ENCODE results near the gene GALNT15. TPM values are rescaled to one million over a fixed set of nuclear protein-coding genes. Genes with fewer than 3 reads are reported as not detected.
A peak's percentile ranks its signal among the peaks of the same experiment; 100 is the strongest.

GALNT15 gene
- total and polyA plus RNA-seq, 12 donors: 0.55 to 30.5 (median 4.3) TPM

GRCh38 chr3:16236030-16236639 is 61.7 kb downstream of the GALNT15 start:
- no peak for DNase-seq
- no peak overlapping the region for H3K4me3 ChIP-seq
- ATAC-seq: no peak
- no peak overlapping the region for H3K27ac ChIP-seq
- H3K27me3 ChIP-seq: no peaks in the 10 kb centered on the region
- WGBS, 2 donors: 90 to 93% methylated on average over 4 of the region's 4 CpGs
- H3K4me1 ChIP-seq: peaks cover 0 to 33% (median 22%) of the 10 kb centered on the region in 9 donors
- TF ChIP-seq CTCF (IDR thresholded peaks at IDR 0.05): no peak
- no peaks in the 10 kb centered on the region for H3K36me3 ChIP-seq
- H3K9me3 ChIP-seq: no peaks in the 10 kb centered on the region
- intact Hi-C loops (cut with DNase I): loop anchor here in 1 of 10 donors (5.0 kb wide), 1 partner anchor 404 kb away; no protein-coding TSS in a partner anchor

- H3K4me1 ChIP-seq: peaks cover 0 to 33% (median 22%) of the 10 kb centered on the region in 9 donors
- intact Hi-C loops (cut with DNase I): loop anchor here in 1 of 10 donors (5.0 kb wide), 1 partner anchor 405 kb away; no protein-coding TSS in a partner anchor
- ATAC-seq: peak; percentile 32 to 85 (median 58)
Measured at GRCh38 chr3:16236856-16237393, 62.4 kb downstream of the GALNT15 start.

GRCh38 chr3:16239086-16239770 is 64.7 kb downstream of the GALNT15 start:
- no peaks in the 10 kb centered on the region for H3K27me3 ChIP-seq
- DNase-seq (no peak), ATAC-seq (peak in 1 of 8 donors; percentile 23)
- no peaks in the 10 kb centered on the region for H3K9me3 ChIP-seq
- no peaks in the 10 kb centered on the region for H3K36me3 ChIP-seq
- no peak overlapping the region for H3K4me3 ChIP-seq
- peaks cover 0 to 42% (median 31%) of the 10 kb centered on the region in 9 donors for H3K4me1 ChIP-seq
- peak overlapping the region in 1 of 10 donors; percentile 49 for H3K27ac ChIP-seq
- WGBS, 2 donors: 40 to 52% methylated on average over 3 of the region's 3 CpGs
- no peak for TF ChIP-seq CTCF (IDR thresholded peaks at IDR 0.05)
- intact Hi-C loops (cut with DNase I): loop anchor here in 1 of 10 donors (5.0 kb wide), 1 partner anchor 407 kb away; no protein-coding TSS in a partner anchor

More at GRCh38 chr3:16236856-16237393, 62.4 kb downstream of the GALNT15 start:
- no peak for DNase-seq
- Histone ChIP-seq H3K4me3 (no peak overlapping the region), H3K36me3 (no peaks in the 10 kb centered on the region), H3K27me3 (no peaks in the 10 kb centered on the region), H3K9me3 (no peaks in the 10 kb centered on the region), H3K27ac (peak overlapping the region in 4 of 10 donors; percentile 1 to 49 (median 29))
- TF ChIP-seq CTCF (IDR thresholded peaks at IDR 0.05): no peak
- 28 to 31% methylated on average over 3 of the region's 3 CpGs for WGBS, 2 donors

GRCh38 chr3:16239780-16240179 is 65.3 kb downstream of the GALNT15 start:
- Histone ChIP-seq H3K36me3 (no peaks in the 10 kb centered on the region), H3K4me3 (no peak overlapping the region), H3K27ac (peak overlapping the region in 1 of 10 donors; percentile 49), H3K9me3 (no peaks in the 10 kb centered on the region), H3K4me1 (peaks cover 0 to 47% (median 35%) of the 10 kb centered on the region in 9 donors), H3K27me3 (no peaks in the 10 kb centered on the region)
- DNase-seq: no peak
- TF ChIP-seq CTCF (IDR thresholded peaks at IDR 0.05): no peak
- intact Hi-C loops (cut with DNase I): loop anchor here in 5 of 10 donors (5.0 to 10.0 kb wide), 5 partner anchors 55 to 615 kb away; no protein-coding TSS in a partner anchor
- WGBS, 2 donors: 75 to 78% methylated on average over 4 of the region's 4 CpGs
- ATAC-seq: no peak
